Measurements from ENCODE around the gene ANK2.

DNA sequence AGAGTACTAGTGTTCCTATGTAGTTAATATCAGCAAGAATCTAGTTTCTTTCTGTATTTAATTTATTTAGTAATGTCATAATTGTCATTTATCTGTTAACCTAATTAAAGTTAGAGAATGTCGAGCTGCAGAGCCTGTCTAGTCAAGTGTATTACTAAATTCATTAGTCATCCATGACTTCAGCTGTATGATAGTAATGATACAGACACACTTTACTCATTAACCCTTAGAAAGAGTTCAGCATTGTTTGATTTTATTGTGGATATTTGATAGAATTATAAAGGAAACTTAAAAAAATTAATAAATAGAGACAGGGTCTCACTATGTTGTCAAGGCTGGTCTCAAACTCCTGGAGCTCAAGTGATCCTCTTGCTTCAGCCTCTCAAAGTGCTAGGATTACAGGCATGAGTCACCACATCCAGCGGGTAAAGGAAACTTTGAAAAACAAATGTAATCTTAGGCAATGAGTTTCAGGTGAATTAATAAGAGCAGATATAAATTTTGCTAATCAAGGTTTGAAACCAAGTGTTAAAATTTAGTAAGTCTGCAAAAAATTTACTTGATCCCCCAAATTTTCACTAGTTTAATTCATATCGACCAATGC, 110.6 kb downstream of the ANK2 start:
- TF ChIP-seq, protein P1, sequence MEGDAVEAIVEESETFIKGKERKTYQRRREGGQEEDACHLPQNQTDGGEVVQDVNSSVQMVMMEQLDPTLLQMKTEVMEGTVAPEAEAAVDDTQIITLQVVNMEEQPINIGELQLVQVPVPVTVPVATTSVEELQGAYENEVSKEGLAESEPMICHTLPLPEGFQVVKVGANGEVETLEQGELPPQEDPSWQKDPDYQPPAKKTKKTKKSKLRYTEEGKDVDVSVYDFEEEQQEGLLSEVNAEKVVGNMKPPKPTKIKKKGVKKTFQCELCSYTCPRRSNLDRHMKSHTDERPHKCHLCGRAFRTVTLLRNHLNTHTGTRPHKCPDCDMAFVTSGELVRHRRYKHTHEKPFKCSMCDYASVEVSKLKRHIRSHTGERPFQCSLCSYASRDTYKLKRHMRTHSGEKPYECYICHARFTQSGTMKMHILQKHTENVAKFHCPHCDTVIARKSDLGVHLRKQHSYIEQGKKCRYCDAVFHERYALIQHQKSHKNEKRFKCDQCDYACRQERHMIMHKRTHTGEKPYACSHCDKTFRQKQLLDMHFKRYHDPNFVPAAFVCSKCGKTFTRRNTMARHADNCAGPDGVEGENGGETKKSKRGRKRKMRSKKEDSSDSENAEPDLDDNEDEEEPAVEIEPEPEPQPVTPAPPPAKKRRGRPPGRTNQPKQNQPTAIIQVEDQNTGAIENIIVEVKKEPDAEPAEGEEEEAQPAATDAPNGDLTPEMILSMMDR (IDR thresholded peaks at IDR 0.05; ENCODE audit: borderline replicate concordance, extremely low read depth, low read length, poor library complexity, severe bottlenecking) = no peak
- no peak for TF ChIP-seq EZH2 (IDR thresholded peaks at IDR 0.05; ENCODE audit: borderline replicate concordance, low read depth, low read length, severe bottlenecking)
